ENCODE results near the gene C15orf40.

- TF ChIP-seq, protein P1, sequence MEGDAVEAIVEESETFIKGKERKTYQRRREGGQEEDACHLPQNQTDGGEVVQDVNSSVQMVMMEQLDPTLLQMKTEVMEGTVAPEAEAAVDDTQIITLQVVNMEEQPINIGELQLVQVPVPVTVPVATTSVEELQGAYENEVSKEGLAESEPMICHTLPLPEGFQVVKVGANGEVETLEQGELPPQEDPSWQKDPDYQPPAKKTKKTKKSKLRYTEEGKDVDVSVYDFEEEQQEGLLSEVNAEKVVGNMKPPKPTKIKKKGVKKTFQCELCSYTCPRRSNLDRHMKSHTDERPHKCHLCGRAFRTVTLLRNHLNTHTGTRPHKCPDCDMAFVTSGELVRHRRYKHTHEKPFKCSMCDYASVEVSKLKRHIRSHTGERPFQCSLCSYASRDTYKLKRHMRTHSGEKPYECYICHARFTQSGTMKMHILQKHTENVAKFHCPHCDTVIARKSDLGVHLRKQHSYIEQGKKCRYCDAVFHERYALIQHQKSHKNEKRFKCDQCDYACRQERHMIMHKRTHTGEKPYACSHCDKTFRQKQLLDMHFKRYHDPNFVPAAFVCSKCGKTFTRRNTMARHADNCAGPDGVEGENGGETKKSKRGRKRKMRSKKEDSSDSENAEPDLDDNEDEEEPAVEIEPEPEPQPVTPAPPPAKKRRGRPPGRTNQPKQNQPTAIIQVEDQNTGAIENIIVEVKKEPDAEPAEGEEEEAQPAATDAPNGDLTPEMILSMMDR (IDR thresholded peaks at IDR 0.05) = no peak
- TF ChIP-seq POLR2A (IDR thresholded peaks at IDR 0.05) (no peak), POLR2AphosphoS5 (IDR thresholded peaks at IDR 0.05) (no peak), EP300 (IDR thresholded peaks at IDR 0.05) (no peak)
These were observed 46.5 kb downstream of the C15orf40 start for GRCh38 chr15:82964890-82965289.
